Kidney epithelial cell (primary cell): ENCODE measurements around the gene LAMB3. TPM values are rescaled to one million over a fixed set of nuclear protein-coding genes. Genes with fewer than 3 reads are reported as not detected.

ENCODE experiments used
- DNase-seq: peaks from one replicate; pipeline ENCODE4 v3.0.0-alpha.2; 2010; ENCODE audit warnings: low read depth
- H3K27me3 ChIP-seq: 2 replicates; pipeline ENCODE4 v1.6.0; 2011; ENCODE audit warnings: low read length; ENCODE audit not compliant: control insufficient read depth, insufficient read depth
- H3K36me3 ChIP-seq: 2 replicates; pipeline ENCODE4 v1.5.1; 2011; ENCODE audit warnings: low read length; ENCODE audit not compliant: control insufficient read depth, insufficient read depth
- H3K4me3 ChIP-seq: 2 replicates; pipeline ENCODE4 v1.5.1; 2011; ENCODE audit warnings: low read depth, mild to moderate bottlenecking, control low read depth, low read length
- total RNA-seq: library from RNA; depleted of rRNA; stranded (reverse); fragments of >200 nt; gene quantifications from 2 replicates; pipeline ENCODE4 v1.2.3, GENCODE V29; 2015
- TF ChIP-seq, protein P1 (sequence below): IDR thresholded peaks from 2 replicates; pipeline ENCODE4 v1.5.1; 2011; ENCODE audit warnings: mild to moderate bottlenecking, moderate library complexity, low read length, control low read depth, inconsistent platforms; ENCODE audit not compliant: insufficient read depth, poor library complexity, severe bottlenecking

LAMB3 gene
- total RNA-seq, 1 donor from 2014 or later: 343 TPM

DNA sequence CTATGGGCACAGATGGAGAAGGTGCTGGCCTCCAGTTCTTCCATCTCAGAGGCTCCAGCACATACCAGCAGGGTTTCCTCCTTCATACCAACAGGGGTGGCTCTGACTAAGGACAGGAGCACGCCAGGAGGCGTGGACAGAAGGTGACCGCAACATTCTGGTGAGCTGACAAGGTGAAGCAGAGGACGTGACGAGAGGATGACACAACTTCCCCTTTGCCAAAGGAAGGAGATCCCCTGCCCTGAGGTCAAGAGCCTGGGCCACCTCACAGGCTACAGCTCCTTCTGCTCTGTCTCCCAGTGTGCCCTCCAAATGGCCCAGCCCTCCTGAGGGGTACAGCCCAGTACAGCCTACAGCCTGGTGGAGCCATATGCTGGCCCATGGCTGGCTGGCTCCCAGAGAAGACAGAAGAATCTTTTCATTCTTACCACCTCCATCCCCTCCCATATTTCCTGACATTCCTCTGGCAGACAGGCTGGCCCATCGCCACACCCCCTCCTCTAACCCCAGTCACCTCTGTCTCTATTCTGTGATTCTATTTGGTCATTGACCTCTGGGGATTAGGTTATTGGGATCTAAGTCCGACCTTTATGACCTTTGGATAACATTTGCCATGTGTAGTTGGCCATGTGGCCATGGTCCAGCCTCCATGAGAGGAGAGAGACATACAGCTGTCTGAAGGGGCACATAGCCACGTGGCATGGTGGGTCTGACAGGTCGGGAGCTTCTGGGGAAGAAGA lies 5.1 kb upstream of the LAMB3 start:
- Histone ChIP-seq H3K4me3 (no peak overlapping the region), H3K27me3 (no peaks in the 10 kb centered on the region), H3K36me3 (no peaks in the 10 kb centered on the region)
- TF ChIP-seq, protein P1, sequence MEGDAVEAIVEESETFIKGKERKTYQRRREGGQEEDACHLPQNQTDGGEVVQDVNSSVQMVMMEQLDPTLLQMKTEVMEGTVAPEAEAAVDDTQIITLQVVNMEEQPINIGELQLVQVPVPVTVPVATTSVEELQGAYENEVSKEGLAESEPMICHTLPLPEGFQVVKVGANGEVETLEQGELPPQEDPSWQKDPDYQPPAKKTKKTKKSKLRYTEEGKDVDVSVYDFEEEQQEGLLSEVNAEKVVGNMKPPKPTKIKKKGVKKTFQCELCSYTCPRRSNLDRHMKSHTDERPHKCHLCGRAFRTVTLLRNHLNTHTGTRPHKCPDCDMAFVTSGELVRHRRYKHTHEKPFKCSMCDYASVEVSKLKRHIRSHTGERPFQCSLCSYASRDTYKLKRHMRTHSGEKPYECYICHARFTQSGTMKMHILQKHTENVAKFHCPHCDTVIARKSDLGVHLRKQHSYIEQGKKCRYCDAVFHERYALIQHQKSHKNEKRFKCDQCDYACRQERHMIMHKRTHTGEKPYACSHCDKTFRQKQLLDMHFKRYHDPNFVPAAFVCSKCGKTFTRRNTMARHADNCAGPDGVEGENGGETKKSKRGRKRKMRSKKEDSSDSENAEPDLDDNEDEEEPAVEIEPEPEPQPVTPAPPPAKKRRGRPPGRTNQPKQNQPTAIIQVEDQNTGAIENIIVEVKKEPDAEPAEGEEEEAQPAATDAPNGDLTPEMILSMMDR: no peak
- DNase-seq: peak; percentile 51

GRCh38 chr1:209655411-209656231 lies 3.4 kb upstream of the LAMB3 start:
- no peak for DNase-seq
- Histone ChIP-seq H3K27me3 (no peaks in the 10 kb centered on the region), H3K4me3 (no peak overlapping the region), H3K36me3 (no peaks in the 10 kb centered on the region)
- TF ChIP-seq, protein P1: no peak

DNA sequence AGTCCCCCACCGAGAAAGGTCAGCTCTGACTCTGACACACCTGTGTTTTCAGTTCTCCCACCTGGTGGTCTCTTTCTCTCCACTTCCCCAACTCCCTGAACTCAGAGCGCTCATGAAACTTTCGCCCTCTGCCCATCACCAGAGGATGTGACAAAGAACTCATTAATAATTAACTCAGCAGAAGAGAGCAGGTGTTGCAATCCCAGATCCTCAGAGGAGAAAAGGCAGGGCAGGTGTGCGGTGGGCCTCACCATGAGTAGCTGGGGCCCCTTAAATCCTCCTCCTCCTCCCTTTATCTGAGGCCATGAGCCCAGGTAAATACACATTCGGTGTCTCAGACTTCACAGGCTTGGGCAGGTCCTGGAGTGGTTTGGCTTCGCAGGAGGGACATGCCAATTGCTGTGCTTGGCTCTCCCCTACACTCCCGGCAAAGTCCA lies 1.7 kb upstream of the LAMB3 start:
- TF ChIP-seq, protein P1: no peak
- H3K27me3 ChIP-seq: no peaks in the 10 kb centered on the region
- DNase-seq: no peak
- no peak overlapping the region for H3K4me3 ChIP-seq
- H3K36me3 ChIP-seq: no peaks in the 10 kb centered on the region

- no peaks in the 10 kb centered on the region for H3K36me3 ChIP-seq
- no peak overlapping the region for H3K4me3 ChIP-seq
- no peaks in the 10 kb centered on the region for H3K27me3 ChIP-seq
- TF ChIP-seq, protein P1: no peak
- peak; percentile 85 for DNase-seq
These were observed 712 bp upstream of the LAMB3 start for GRCh38 chr1:209652873-209653401.

- peak; percentile 50 for DNase-seq
- H3K27me3 ChIP-seq: no peaks in the 10 kb centered on the region
- no peak overlapping the region for H3K4me3 ChIP-seq
- TF ChIP-seq, protein P1: no peak
- no peaks in the 10 kb centered on the region for H3K36me3 ChIP-seq
These were observed 1.1 kb downstream of the LAMB3 start for GRCh38 chr1:209651138-209651587.
